IPS-NIHi11 (cell line): ENCODE data around the gene SLC17A5.
"Not testable (repeated sequence)": the region's sequence is repeated elsewhere in the genome, so short reads cannot be mapped to it uniquely, and the experiment has no call there.

Experiments
- DNase-seq: peaks from one replicate; pipeline ENCODE4 v3.0.0; 2012; ENCODE audit warnings: mixed read lengths, low spot score

Gene SLC17A5

GRCh38 chr6:73665686-73666319 lies 12.0 kb upstream of the SLC17A5 start:
- no peak for DNase-seq

- no peak for DNase-seq
Measured at GRCh38 chr6:73664701-73665100, 10.9 kb upstream of the SLC17A5 start.

- no peak for DNase-seq
Measured at GRCh38 chr6:73657201-73657600, 3.4 kb upstream of the SLC17A5 start.

GRCh38 chr6:73656531-73657145 lies 2.8 kb upstream of the SLC17A5 start:
- no peak for DNase-seq

GRCh38 chr6:73655341-73655917 lies 1.6 kb upstream of the SLC17A5 start:
- DNase-seq, result no peak

GRCh38 chr6:73652637-73653570 lies 888 bp downstream of the SLC17A5 start:
- DNase-seq, result peak; percentile 80

- DNase-seq, result no peak
Measured at GRCh38 chr6:73649783-73650182, 4.0 kb downstream of the SLC17A5 start.

- no peak for DNase-seq
Measured at GRCh38 chr6:73648166-73648565, 5.6 kb downstream of the SLC17A5 start.

GRCh38 chr6:73644941-73645591 lies 8.7 kb downstream of the SLC17A5 start:
- DNase-seq, result no peak

- DNase-seq, result no peak
Measured at GRCh38 chr6:73644030-73644429, 9.8 kb downstream of the SLC17A5 start.

GRCh38 chr6:73642530-73642929 lies 11.3 kb downstream of the SLC17A5 start:
- DNase-seq, result no peak

GRCh38 chr6:73640179-73640750 lies 13.5 kb downstream of the SLC17A5 start:
- DNase-seq, result no peak

- DNase-seq, result no peak
Measured at GRCh38 chr6:73639040-73639439, 14.8 kb downstream of the SLC17A5 start.

- no peak for DNase-seq
Measured at GRCh38 chr6:73637404-73637803, 16.4 kb downstream of the SLC17A5 start.

- no peak for DNase-seq
Measured at GRCh38 chr6:73636048-73636447, 17.7 kb downstream of the SLC17A5 start.

GRCh38 chr6:73632346-73632745 lies 21.4 kb downstream of the SLC17A5 start:
- no peak for DNase-seq

GRCh38 chr6:73631849-73632248 lies 21.9 kb downstream of the SLC17A5 start:
- DNase-seq, result no peak

- DNase-seq, result no peak
Measured at GRCh38 chr6:73630401-73630800, 23.4 kb downstream of the SLC17A5 start.

- no peak for DNase-seq
Measured at GRCh38 chr6:73624896-73625295, 28.9 kb downstream of the SLC17A5 start.

- not testable (repeated sequence) for DNase-seq
Measured at GRCh38 chr6:73623480-73623879, 30.3 kb downstream of the SLC17A5 start.

GRCh38 chr6:73618082-73618481 lies 35.7 kb downstream of the SLC17A5 start:
- DNase-seq, result not testable (repeated sequence)

- DNase-seq, result no peak
Measured at GRCh38 chr6:73614802-73615201, 39.0 kb downstream of the SLC17A5 start.
